SU-DHL-6 (cell line): ENCODE measurements around the gene ZNF888.
A peak's percentile ranks its signal among the peaks of the same experiment; 100 is the strongest.

Experiments
- H2AFZ ChIP-seq: fragments of 200-600 bp; sonication (generic); 2 replicates; pipeline ENCODE4 v1.6.1; 2014; ENCODE audit warnings: low read depth, mild to moderate bottlenecking, moderate library complexity, mixed read lengths, antibody characterized with exemption, low read length; ENCODE audit not compliant: severe bottlenecking
- H3F3A ChIP-seq: fragments of 200-600 bp; shearing (Covaris generic); 2 replicates; pipeline ENCODE4 v1.6.0; 2016; ENCODE audit warnings: antibody characterized with exemption, mild to moderate bottlenecking; ENCODE audit not compliant: insufficient read depth
- H3K27ac ChIP-seq: fragments of 200-600 bp; sonication (generic); 2 replicates; pipeline ENCODE4 v1.5.1; 2016; ENCODE audit warnings: low read depth, mild to moderate bottlenecking, low read length, moderate library complexity, mixed read lengths
- H3K27me3 ChIP-seq: fragments of 200-600 bp; sonication (generic), shearing (Covaris generic); 2 replicates; pipeline ENCODE4 v1.6.0; 2014; ENCODE audit warnings: mild to moderate bottlenecking, low read length
- H3K36me3 ChIP-seq: fragments of 200-600 bp; sonication (generic); 2 replicates; pipeline ENCODE4 v1.6.1; 2014; ENCODE audit warnings: mild to moderate bottlenecking, low read length, mixed read lengths
- H3K4me2 ChIP-seq: fragments of 300-600, 200-600 bp; shearing (Covaris generic), sonication (generic); 2 replicates; pipeline ENCODE4 v1.6.0; 2014; ENCODE audit warnings: low read length, low read depth, mild to moderate bottlenecking; ENCODE audit not compliant: poor library complexity, severe bottlenecking
- H3K4me3 ChIP-seq: fragments of 200-600 bp; sonication (generic); 2 replicates; pipeline ENCODE4 v1.5.1; 2014; ENCODE audit warnings: antibody characterized with exemption, low read length, mild to moderate bottlenecking, mixed read lengths; ENCODE audit not compliant: insufficient read depth, poor library complexity, severe bottlenecking
- H3K79me2 ChIP-seq: fragments of 200-600 bp; sonication (generic); 2 replicates; pipeline ENCODE4 v1.6.1; 2014; ENCODE audit warnings: mild to moderate bottlenecking, low read length, moderate library complexity; ENCODE audit not compliant: insufficient read depth
- H3K9ac ChIP-seq: fragments of 200-600 bp; sonication (generic); 2 replicates; pipeline ENCODE4 v1.7.0; 2014; ENCODE audit warnings: mild to moderate bottlenecking, low read length
- H3K9me2 ChIP-seq: fragments of 200-600 bp; sonication (generic); replicated peaks from 2 replicates; pipeline ENCODE4 v1.6.1; 2014; ENCODE audit warnings: low read length; ENCODE audit not compliant: insufficient read depth
- H3K9me3 ChIP-seq: fragments of 200-600 bp; sonication (generic); 2 replicates; pipeline ENCODE4 v1.6.1; 2014; ENCODE audit warnings: low read length, mixed read lengths; ENCODE audit not compliant: insufficient read depth
- H4K20me1 ChIP-seq: fragments of 200-600 bp; sonication (generic); 2 replicates; pipeline ENCODE4 v1.6.1; 2014; ENCODE audit warnings: low read depth, mild to moderate bottlenecking, antibody characterized with exemption, low read length, moderate library complexity, mixed read lengths
- EZH2phosphoT487 ChIP-seq: fragments of 200-600 bp; sonication (generic), shearing (Covaris generic); conservative IDR thresholded peaks from 2 replicates; pipeline ENCODE4 v1.6.1; 2018; ENCODE audit warnings: mild to moderate bottlenecking, antibody characterized with exemption, low read length, moderate library complexity, mixed read lengths
- TF ChIP-seq, protein P1 (sequence below): fragments of 200-600 bp; sonication (generic); IDR thresholded peaks from one replicate; pipeline ENCODE4 v1.5.1; 2017; ENCODE audit warnings: antibody characterized with exemption, mild to moderate bottlenecking, low read length, moderate library complexity; ENCODE audit not compliant: insufficient read depth, poor library complexity, severe bottlenecking

ZNF888 gene

DNA sequence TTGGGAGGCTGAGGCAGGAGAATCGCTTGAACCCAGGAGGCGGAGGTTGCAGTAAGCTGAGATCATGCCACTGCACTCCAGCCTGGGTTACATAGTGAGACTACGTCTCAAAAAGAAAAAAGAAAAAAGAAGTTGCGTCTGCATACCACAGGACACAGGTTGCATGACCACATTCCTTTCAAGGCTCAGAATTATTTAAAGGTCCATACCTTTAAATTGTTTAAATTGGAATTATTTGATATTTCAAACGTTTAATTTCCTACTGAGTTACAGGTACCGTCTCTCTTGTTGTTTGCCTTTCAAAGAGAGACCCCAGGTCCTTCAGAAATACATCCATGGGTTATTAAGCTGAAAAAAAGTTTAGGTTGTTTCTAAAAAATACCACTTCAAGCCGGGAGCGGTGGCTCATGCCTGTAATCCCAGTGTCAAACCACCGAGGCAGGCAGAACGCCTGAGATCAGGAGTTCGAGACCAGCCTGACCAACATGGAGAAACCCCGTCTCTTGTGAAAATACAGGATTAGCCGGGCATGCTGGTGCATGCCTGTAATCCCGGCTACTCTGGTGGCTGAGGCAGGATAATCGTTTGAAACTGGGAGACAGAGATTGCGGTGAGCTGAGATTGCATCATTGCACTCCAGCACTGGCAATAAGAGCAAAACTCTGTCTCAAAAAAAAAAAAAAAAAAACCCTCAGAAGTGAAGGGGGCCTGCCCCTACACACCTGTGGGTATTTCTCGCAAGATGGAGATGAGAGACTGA lies 20.8 kb upstream of the ZNF888 start:
- Histone ChIP-seq H3K4me3 (no peak overlapping the region), H3K9ac (no peak overlapping the region), H3K9me2 (no peaks in the 10 kb centered on the region), H3K4me2 (no peak overlapping the region), H4K20me1 (no peaks in the 10 kb centered on the region), H3K27me3 (no peaks in the 10 kb centered on the region), H3F3A (no peaks in the 10 kb centered on the region), H3K9me3 (peaks cover 5% of the 10 kb centered on the region; the same call in 1 of the 2 replicates), H2AFZ (no peak overlapping the region), H3K36me3 (0 out of 2 replicates have a peak, but pooled peaks cover under 1% of the 10 kb centered on the region), H3K79me2 (peaks cover 31% of the 10 kb centered on the region), H3K27ac (no peak overlapping the region)
- TF ChIP-seq EZH2phosphoT487 = no peak
- TF ChIP-seq, protein P1, sequence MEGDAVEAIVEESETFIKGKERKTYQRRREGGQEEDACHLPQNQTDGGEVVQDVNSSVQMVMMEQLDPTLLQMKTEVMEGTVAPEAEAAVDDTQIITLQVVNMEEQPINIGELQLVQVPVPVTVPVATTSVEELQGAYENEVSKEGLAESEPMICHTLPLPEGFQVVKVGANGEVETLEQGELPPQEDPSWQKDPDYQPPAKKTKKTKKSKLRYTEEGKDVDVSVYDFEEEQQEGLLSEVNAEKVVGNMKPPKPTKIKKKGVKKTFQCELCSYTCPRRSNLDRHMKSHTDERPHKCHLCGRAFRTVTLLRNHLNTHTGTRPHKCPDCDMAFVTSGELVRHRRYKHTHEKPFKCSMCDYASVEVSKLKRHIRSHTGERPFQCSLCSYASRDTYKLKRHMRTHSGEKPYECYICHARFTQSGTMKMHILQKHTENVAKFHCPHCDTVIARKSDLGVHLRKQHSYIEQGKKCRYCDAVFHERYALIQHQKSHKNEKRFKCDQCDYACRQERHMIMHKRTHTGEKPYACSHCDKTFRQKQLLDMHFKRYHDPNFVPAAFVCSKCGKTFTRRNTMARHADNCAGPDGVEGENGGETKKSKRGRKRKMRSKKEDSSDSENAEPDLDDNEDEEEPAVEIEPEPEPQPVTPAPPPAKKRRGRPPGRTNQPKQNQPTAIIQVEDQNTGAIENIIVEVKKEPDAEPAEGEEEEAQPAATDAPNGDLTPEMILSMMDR = no peak

DNA sequence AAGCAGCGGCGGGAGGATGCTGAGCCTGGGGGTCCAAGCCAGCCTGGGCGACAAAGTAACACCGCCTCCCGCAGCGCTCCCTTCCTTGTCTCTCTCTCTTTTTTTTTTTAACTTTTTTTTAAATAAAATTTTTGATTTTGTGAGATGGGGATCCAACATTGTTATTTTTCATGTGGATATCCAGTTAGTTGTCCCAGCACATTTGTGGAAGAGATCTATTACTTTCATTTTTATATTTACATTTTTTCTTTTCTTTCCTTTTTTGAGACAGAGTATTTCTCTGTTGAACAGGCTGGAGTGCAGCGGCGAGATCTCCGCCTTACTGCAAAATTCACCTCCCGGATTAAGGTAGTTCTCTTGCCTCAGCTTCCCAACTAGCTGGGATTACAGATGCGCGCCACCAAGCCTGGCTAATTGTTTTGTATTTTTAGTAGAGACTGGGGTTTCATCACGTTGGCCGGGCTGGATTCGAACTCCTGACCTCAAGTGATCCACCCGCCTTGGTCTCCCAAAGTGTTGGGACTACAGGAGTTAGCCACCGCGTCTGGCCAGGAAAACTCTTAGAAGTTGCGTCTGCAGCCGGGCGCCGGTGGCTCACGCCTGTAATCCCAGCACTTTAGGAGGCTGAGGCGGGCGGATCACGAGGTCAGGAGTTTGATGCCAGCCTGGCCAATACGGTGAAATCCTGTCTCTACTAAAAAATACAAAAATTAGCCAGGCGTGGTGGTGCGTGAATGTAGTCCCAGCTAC lies 20.1 kb upstream of the ZNF888 start:
- Histone ChIP-seq H3K36me3 (no peaks in the 10 kb centered on the region), H4K20me1 (no peaks in the 10 kb centered on the region), H3K4me2 (peak overlapping the region; percentile 98), H3K27ac (no peak overlapping the region), H2AFZ (peak overlapping the region; percentile 99), H3F3A (no peaks in the 10 kb centered on the region), H3K9ac (peak overlapping the region; percentile 83), H3K9me3 (peaks cover 4% of the 10 kb centered on the region; the same call in 1 of the 2 replicates), H3K79me2 (peaks cover 39% of the 10 kb centered on the region), H3K27me3 (no peaks in the 10 kb centered on the region), H3K4me3 (peak overlapping the region; percentile 97), H3K9me2 (no peaks in the 10 kb centered on the region)
- TF ChIP-seq, protein P1 = no peak
- TF ChIP-seq EZH2phosphoT487 = no peak

DNA sequence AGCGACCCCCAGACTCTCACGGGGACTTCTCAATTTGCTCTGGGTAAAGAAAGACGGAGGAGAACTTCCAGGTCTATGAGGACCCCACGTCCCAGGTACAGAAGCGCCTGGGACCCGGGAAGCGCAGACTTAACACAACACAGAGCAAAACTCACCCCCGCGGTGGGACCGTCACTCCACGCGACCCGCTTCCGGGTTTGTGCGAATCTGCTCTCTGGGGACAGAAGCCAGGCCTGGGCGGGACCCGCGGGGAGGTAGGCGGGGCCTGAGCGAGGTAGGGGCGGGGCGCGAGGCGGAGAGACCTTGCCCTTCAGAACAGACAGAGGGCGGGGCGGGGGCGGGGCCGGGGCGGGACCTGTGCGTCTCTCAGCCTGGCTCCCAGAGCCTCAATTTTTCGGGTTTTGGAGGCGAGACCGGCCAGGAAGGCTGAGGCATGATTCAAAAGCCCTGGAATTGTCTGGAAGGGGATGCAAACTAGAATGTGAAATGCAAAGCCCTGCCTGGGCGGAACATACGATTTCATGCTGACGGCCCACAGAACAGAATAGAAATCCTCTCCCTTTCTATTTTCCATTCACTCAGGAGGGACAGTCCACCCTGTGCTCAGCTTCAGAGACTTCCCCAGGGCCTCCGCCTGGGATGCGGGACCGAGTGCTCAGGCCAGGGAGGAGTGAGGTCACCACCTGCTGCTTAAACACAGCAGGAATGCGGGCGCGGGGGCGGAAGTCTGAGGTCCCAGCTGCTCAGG lies 19.3 kb upstream of the ZNF888 start:
- Histone ChIP-seq H3F3A (no peaks in the 10 kb centered on the region), H3K4me3 (peak overlapping the region; percentile 97), H3K27ac (peak overlapping the region; percentile 52), H3K9me2 (no peaks in the 10 kb centered on the region), H3K79me2 (peaks cover 43% of the 10 kb centered on the region), H3K4me2 (peak overlapping the region; percentile 98), H4K20me1 (no peaks in the 10 kb centered on the region), H3K9me3 (no peaks in the 10 kb centered on the region), H3K36me3 (no peaks in the 10 kb centered on the region), H3K27me3 (no peaks in the 10 kb centered on the region), H3K9ac (peak overlapping the region; percentile 83), H2AFZ (peak overlapping the region; percentile 99)
- TF ChIP-seq, protein P1 = no peak
- no peak for TF ChIP-seq EZH2phosphoT487
